B cell (primary cell): ENCODE data around the gene TMBIM1. TPM values are rescaled to one million over a fixed set of nuclear protein-coding genes. Genes with fewer than 3 reads are reported as not detected.

ENCODE experiments used
- ATAC-seq: fragments of 200-7000 bp; cut with Tn5 transposase; one replicate; pipeline ENCODE4 v1.10.0; 2021; ENCODE audit warnings: low read depth, mild to moderate bottlenecking, moderate number of reproducible peaks, moderate library complexity
- CTCF ChIA-PET: fragments of 350-600 bp; sonication (Branson Sonifier 250); formaldehyde crosslinking; loops from one replicate; lab custom pipeline; 2021; ENCODE audit warnings: antibody characterized with exemption, inconsistent platforms; lab: Charles Lee
- POLR2A ChIA-PET: fragments of 350-600 bp; sonication (Branson Sonifier 250); formaldehyde crosslinking; loops from one replicate; lab custom pipeline; 2021; ENCODE audit warnings: antibody characterized with exemption; lab: Charles Lee
- DNase-seq: peaks from one replicate; pipeline ENCODE4 v3.0.0; 2013
- H2AFZ ChIP-seq: 2 replicates; pipeline ENCODE4 v1.6.1; 2012; ENCODE audit warnings: mild to moderate bottlenecking, low read depth, low read length; ENCODE audit not compliant: insufficient read depth, poor library complexity, severe bottlenecking
- H3K27ac ChIP-seq, 2 donors: 1 replicate in 1 of 2; 2 replicates in 1 of 2; pipeline ENCODE4 v1.5.1; 2012 to 2013; ENCODE audit warnings: low read length in 2 of 2, mild to moderate bottlenecking in 2 of 2, moderate library complexity in 1 of 2
- H3K27me3 ChIP-seq, 4 experiments: fragments of 200-600 bp in 1 of 4; sonication (generic) in 1 of 4; replicated peaks in 1 of 4; 1 replicate in 2 of 4; 2 replicates in 2 of 4; pipeline versions ENCODE4 v1.6.1 to v1.7.0; 2013 to 2016; ENCODE audit warnings: low read length in 3 of 4, mild to moderate bottlenecking in 2 of 4, mixed read lengths in 1 of 4, moderate library complexity in 1 of 4; ENCODE audit not compliant: insufficient read depth in 4 of 4, control insufficient read depth in 3 of 4; ENCODE audit errors: control extremely low read depth in 1 of 4
- H3K36me3 ChIP-seq, 2 experiments: replicated peaks in 1 of 2; 1 replicate in 1 of 2; 2 replicates in 1 of 2; pipeline versions ENCODE4 v1.6.1 to v1.7.1; 2013; ENCODE audit warnings: low read length in 1 of 2; ENCODE audit not compliant: insufficient read depth in 2 of 2, control insufficient read depth in 1 of 2; ENCODE audit errors: control extremely low read depth in 1 of 2, extremely low read depth in 1 of 2
- H3K4me1 ChIP-seq, 2 donors: fragments of 200-600 bp in 1 of 2; sonication (generic) in 1 of 2; 1 replicate in 1 of 2; 2 replicates in 1 of 2; pipeline versions ENCODE4 v1.5.1 to v1.6.1; 2013 to 2017; ENCODE audit warnings: low read length in 2 of 2; ENCODE audit not compliant: control insufficient read depth in 2 of 2, insufficient read depth in 2 of 2
- H3K4me2 ChIP-seq: replicated peaks from 2 replicates; pipeline ENCODE3; 2012; ENCODE audit warnings: mild to moderate bottlenecking, low read depth, low read length; ENCODE audit not compliant: poor library complexity, severe bottlenecking
- H3K4me3 ChIP-seq, 5 experiments: fragments of 200-600 bp in 1 of 5; sonication (generic) in 1 of 5; 1 replicate in 3 of 5; 2 replicates in 2 of 5; pipeline versions ENCODE4 v1.5.1 to v1.7.0; 2011 to 2016; ENCODE audit warnings: low read length in 4 of 5, mild to moderate bottlenecking in 4 of 5, low read depth in 2 of 5, control low read depth in 1 of 5, moderate library complexity in 1 of 5; ENCODE audit not compliant: insufficient read depth in 1 of 5; ENCODE audit errors: control extremely low read depth in 1 of 5, extremely low read depth in 1 of 5
- H3K79me2 ChIP-seq: fragments of 200-600 bp; sonication (generic); one replicate; pipeline ENCODE4 v1.6.0; 2016; ENCODE audit warnings: low read length; ENCODE audit not compliant: control insufficient read depth, insufficient read depth
- H3K9ac ChIP-seq: fragments of 200-600 bp; sonication (generic); 2 replicates; pipeline ENCODE4 v1.6.1; 2017; ENCODE audit warnings: mild to moderate bottlenecking, low read length, moderate library complexity
- H3K9me3 ChIP-seq, 3 donors: one replicate each; pipeline versions ENCODE4 v1.6.1 to v1.7.1; 2013; ENCODE audit warnings: low read length in 2 of 3; ENCODE audit not compliant: control insufficient read depth in 2 of 3, insufficient read depth in 1 of 3; ENCODE audit errors: control extremely low read depth in 1 of 3
- H4K20me1 ChIP-seq: 2 replicates; pipeline ENCODE4 v1.6.0; 2012; ENCODE audit warnings: mild to moderate bottlenecking, low read length; ENCODE audit not compliant: insufficient read depth, control insufficient read depth, poor library complexity, severe bottlenecking
- H3K27ac Mint-ChIP-seq: one replicate; pipeline ENCODE4 v1.8.0; 2021; ENCODE audit warnings: mixed read lengths
- H3K27me3 Mint-ChIP-seq: one replicate; pipeline ENCODE4 v1.8.0; 2021; ENCODE audit warnings: mixed read lengths
- H3K4me1 Mint-ChIP-seq: one replicate; pipeline ENCODE4 v1.8.0; 2021; ENCODE audit warnings: mixed read lengths
- H3K4me3 Mint-ChIP-seq: one replicate; pipeline ENCODE4 v1.8.0; 2021; ENCODE audit warnings: mixed read lengths
- H3K9me3 Mint-ChIP-seq: one replicate; pipeline ENCODE4 v1.8.0; 2022; ENCODE audit warnings: mixed read lengths; ENCODE audit not compliant: insufficient read depth
- EZH2 ChIP-seq: IDR thresholded peaks from 2 replicates; pipeline ENCODE4 v1.6.1; 2012; ENCODE audit warnings: borderline replicate concordance, low read depth, mild to moderate bottlenecking, moderate library complexity, low read length; ENCODE audit not compliant: insufficient read depth, poor library complexity, severe bottlenecking
- WGBS: methylation state at CpG from one replicate; pipeline ENCODE4 v1.1.5; 2013; ENCODE audit warnings: missing lambda C conversion rate; ENCODE audit not compliant: insufficient coverage; 5-methylcytosine and 5-hydroxymethylcytosine counted together
- intact Hi-C: fragments of 100-400 bp; cut with micrococcal nuclease; formaldehyde crosslinking; loops from one replicate; pipeline ENCODE4 v1.10.0; 2022
- polyA plus RNA-seq: library from polyadenylated mRNA; depleted of rRNA; stranded (reverse); fragments of >200 nt; gene quantifications from 2 replicates; pipeline ENCODE4 v1.2.3, GENCODE V29; 2012
- total RNA-seq, 2 donors: library from RNA; stranded (reverse); fragments of 120-200 nt in 1 of 2; gene quantifications; 1 replicate in 1 of 2; 2 replicates in 1 of 2; pipeline versions ENCODE4 v1.2.3 to v1.2.4, GENCODE V29; 2013 to 2022
- TF ChIP-seq, protein P1 (sequence below): fragments of 200-600 bp; IDR thresholded peaks from one replicate; pipeline ENCODE4 v1.8.0; 2022; ENCODE audit warnings: antibody characterized with exemption, mild to moderate bottlenecking

The TMBIM1 gene
- total and polyA plus RNA-seq, 2 donors (not counting 1 experiment from before 2014, with no cell fraction given), result 68.7 to 137 TPM

DNA sequence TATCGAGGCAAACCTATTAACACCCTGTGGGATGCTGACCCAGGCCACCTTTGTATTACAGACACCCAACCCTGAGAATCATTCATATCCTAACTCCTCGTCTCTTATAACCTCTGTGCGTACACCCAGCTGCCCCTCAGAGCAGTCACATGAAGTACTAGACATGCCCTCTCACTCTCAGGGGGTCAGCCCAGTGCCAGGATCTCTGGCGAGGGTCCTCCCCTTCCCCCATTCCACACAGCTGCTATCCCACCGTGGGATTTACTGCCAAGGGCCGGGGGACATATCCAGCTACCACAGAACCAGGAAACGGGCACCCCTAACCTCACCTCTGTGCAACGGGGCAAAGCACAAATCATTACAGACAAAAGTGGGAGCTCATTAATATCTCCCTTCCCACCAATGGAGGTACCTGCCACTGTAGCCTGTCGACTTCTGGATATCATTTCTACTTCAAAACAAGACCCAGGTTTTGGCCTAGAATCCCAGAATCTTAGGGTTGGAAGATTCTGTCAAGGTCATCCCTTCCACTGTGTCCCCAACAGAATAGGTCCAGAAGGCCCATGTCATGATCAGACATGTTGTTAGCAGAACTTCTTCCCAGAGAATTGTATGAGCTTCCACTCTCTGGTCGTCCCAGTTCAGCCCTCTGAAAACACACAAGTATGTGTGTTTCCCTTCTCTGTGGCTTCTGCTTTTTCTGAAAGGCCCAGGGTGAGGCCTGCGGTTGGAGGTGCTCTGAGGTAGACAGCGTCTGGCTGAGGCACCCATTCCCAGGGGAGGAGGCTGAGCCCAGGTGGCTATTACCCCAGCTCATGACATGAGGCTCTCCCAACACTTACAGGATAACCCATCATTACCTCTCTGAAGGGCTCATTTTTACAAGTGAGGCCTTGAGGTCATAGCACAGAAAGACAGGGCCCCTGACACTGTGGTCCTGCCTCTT, 1.7 kb downstream of the TMBIM1 start:
- H3K4me3 Mint-ChIP-seq, result peak overlapping the region; percentile 89
- peak; percentile 68 for ATAC-seq
- WGBS, result 34% methylated on average over 12 of the region's 12 CpGs
- TF ChIP-seq, protein P1, sequence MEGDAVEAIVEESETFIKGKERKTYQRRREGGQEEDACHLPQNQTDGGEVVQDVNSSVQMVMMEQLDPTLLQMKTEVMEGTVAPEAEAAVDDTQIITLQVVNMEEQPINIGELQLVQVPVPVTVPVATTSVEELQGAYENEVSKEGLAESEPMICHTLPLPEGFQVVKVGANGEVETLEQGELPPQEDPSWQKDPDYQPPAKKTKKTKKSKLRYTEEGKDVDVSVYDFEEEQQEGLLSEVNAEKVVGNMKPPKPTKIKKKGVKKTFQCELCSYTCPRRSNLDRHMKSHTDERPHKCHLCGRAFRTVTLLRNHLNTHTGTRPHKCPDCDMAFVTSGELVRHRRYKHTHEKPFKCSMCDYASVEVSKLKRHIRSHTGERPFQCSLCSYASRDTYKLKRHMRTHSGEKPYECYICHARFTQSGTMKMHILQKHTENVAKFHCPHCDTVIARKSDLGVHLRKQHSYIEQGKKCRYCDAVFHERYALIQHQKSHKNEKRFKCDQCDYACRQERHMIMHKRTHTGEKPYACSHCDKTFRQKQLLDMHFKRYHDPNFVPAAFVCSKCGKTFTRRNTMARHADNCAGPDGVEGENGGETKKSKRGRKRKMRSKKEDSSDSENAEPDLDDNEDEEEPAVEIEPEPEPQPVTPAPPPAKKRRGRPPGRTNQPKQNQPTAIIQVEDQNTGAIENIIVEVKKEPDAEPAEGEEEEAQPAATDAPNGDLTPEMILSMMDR, result no peak
- no peak for TF ChIP-seq EZH2
- Histone ChIP-seq H3K9me3 (no peaks in the 10 kb centered on the region), H3K27me3 (no peaks in the 10 kb centered on the region), H3K4me1 (peaks cover 73 to 88% of the 10 kb centered on the region in 2 donors), H3K79me2 (peaks cover 86% of the 10 kb centered on the region), H3K36me3 (no peaks in the 10 kb centered on the region), H4K20me1 (no peaks in the 10 kb centered on the region), H3K4me3 (peak overlapping the region; percentile 50 to 95 (median 87)), H3K27ac (peak overlapping the region; percentile 92 to 98), H3K4me2 (peak overlapping the region; percentile 93), H2AFZ (no peak overlapping the region), H3K9ac (peak overlapping the region; percentile 97)
- peak; percentile 95 for DNase-seq
- ChIA-PET CTCF (interaction anchor here (0.6 to 15.5 kb wide), 14 partner anchors 9 to 123 kb away, joined by 3 to 331 read pairs (median 5); partner anchors contain the start of genes AAMP, CATIP and PNKD), POLR2A (interaction anchor here (0.7 to 3.4 kb wide), 7 partner anchors 15 to 110 kb away, joined by 3 to 32 read pairs (median 6); partner anchors contain the start of genes AAMP, CATIP, CTDSP1 and PNKD)
- peaks cover 76% of the 10 kb centered on the region for H3K4me1 Mint-ChIP-seq
- H3K9me3 Mint-ChIP-seq, result no peaks in the 10 kb centered on the region
- H3K27ac Mint-ChIP-seq, result peak overlapping the region; percentile 93
- intact Hi-C loops, result loop anchor here (1.0 to 5.0 kb wide), 2 partner anchors 18 to 592 kb away; partner anchors contain the start of gene WNT10A
- H3K27me3 Mint-ChIP-seq, result no peaks in the 10 kb centered on the region
